Endothelial cell (in vitro differentiated cells): Measurements from ENCODE around the gene NCOA1. TPM values are rescaled to one million over a fixed set of nuclear protein-coding genes. Genes with fewer than 3 reads are reported as not detected.

Experiments used
- DNase-seq: peaks from one replicate; pipeline ENCODE4 v3.0.0; 2021; ENCODE audit warnings: low spot score
- H3K27ac Mint-ChIP-seq: one replicate; pipeline ENCODE4 v1.8.0; 2021; ENCODE audit warnings: mixed read lengths, inconsistent platforms; ENCODE audit not compliant: unreplicated experiment
- H3K27me3 Mint-ChIP-seq: one replicate; pipeline ENCODE4 v1.8.0; 2021; ENCODE audit warnings: mild to moderate bottlenecking, moderate library complexity, mixed read lengths, inconsistent platforms; ENCODE audit not compliant: unreplicated experiment
- H3K36me3 Mint-ChIP-seq: one replicate; pipeline ENCODE4 v1.8.0; 2021; ENCODE audit warnings: mild to moderate bottlenecking, low read depth, mixed read lengths, inconsistent platforms; ENCODE audit not compliant: unreplicated experiment
- H3K4me1 Mint-ChIP-seq: one replicate; pipeline ENCODE4 v1.8.0; 2021; ENCODE audit warnings: mild to moderate bottlenecking, mixed read lengths, inconsistent platforms; ENCODE audit not compliant: unreplicated experiment
- H3K4me3 Mint-ChIP-seq: one replicate; pipeline ENCODE4 v1.8.0; 2021; ENCODE audit warnings: mild to moderate bottlenecking, mixed read lengths, inconsistent platforms; ENCODE audit not compliant: unreplicated experiment
- H3K9me3 Mint-ChIP-seq: one replicate; pipeline ENCODE4 v1.8.0; 2021; ENCODE audit warnings: mixed read lengths, inconsistent platforms; ENCODE audit not compliant: unreplicated experiment
- total RNA-seq: library from RNA; stranded (reverse); fragmentation: NEBNext Ultra II Directional; extraction: Animal tissue kit (Norgen Biotek cat#: 25700); gene quantifications from one replicate; pipeline ENCODE4 v1.2.1, GENCODE V29; 2021; ENCODE audit not compliant: unreplicated experiment
- TF ChIP-seq, protein P1 (sequence below): fragments of 200-600 bp; sonication (generic); IDR thresholded peaks from one replicate; pipeline ENCODE4 v1.5.0; 2021; ENCODE audit warnings: antibody characterized with exemption; ENCODE audit not compliant: unreplicated experiment

Gene NCOA1
- total RNA-seq, 1 donor from 2014 or later, result 47.4 TPM

GRCh38 chr2:24571828-24572442 is 80.9 kb downstream of the NCOA1 start:
- peaks cover 7% of the 10 kb centered on the region for H3K36me3 Mint-ChIP-seq

DNA sequence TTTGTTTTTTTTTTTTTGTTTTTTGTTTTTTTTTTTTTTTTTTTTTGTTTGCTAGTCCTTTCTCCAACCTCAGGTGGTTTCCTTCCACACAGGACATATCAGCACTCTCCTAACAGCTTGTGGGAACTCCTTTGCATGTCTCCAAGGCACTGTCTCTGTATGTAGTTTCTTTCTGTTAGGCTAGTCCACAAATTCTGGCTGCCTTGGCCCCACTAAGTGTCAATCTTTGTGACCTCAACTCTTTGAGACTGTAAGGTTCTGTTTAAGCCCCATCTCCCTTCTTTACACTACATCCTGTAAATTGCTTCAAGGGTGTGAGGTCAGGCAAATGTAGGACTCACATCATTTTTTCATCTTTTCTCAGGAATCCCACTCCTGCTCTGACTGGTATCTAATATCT is 85.1 kb downstream of the NCOA1 start:
- Mint-ChIP-seq H3K4me1 (peaks cover 10% of the 10 kb centered on the region), H3K27ac (no peak overlapping the region), H3K9me3 (no peaks in the 10 kb centered on the region), H3K36me3 (no peaks in the 10 kb centered on the region), H3K27me3 (no peaks in the 10 kb centered on the region), H3K4me3 (no peak overlapping the region)
- no peak for DNase-seq
- TF ChIP-seq, protein P1, sequence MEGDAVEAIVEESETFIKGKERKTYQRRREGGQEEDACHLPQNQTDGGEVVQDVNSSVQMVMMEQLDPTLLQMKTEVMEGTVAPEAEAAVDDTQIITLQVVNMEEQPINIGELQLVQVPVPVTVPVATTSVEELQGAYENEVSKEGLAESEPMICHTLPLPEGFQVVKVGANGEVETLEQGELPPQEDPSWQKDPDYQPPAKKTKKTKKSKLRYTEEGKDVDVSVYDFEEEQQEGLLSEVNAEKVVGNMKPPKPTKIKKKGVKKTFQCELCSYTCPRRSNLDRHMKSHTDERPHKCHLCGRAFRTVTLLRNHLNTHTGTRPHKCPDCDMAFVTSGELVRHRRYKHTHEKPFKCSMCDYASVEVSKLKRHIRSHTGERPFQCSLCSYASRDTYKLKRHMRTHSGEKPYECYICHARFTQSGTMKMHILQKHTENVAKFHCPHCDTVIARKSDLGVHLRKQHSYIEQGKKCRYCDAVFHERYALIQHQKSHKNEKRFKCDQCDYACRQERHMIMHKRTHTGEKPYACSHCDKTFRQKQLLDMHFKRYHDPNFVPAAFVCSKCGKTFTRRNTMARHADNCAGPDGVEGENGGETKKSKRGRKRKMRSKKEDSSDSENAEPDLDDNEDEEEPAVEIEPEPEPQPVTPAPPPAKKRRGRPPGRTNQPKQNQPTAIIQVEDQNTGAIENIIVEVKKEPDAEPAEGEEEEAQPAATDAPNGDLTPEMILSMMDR, result no peak

More at GRCh38 chr2:24571828-24572442, 80.9 kb downstream of the NCOA1 start:
- peaks cover 11% of the 10 kb centered on the region for H3K4me1 Mint-ChIP-seq
- no peak for DNase-seq
- TF ChIP-seq, protein P1, result no peak
- no peaks in the 10 kb centered on the region for H3K27me3 Mint-ChIP-seq
- no peak overlapping the region for H3K4me3 Mint-ChIP-seq
- H3K9me3 Mint-ChIP-seq, result no peaks in the 10 kb centered on the region
- no peak overlapping the region for H3K27ac Mint-ChIP-seq

DNA sequence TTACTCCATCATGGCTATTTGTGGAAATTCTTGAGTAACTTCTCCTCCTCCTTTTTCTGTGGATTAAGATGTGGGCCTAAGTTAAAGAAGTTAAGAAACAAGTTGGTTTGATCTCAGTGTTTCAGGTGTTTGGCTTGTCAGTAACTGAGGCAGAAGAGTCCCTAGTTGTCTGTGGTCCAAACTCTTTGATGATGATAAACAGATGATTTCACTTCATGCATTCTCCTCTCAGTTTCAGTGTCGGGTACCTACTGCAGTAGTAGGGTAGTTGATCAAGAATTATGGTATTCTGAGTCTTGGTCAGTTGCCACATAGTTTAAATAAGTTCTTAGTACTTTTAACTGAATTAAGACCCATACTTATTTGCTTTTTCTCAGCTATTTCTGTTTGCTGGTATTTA is 85.6 kb downstream of the NCOA1 start:
- DNase-seq, result no peak
- Mint-ChIP-seq H3K4me3 (no peak overlapping the region), H3K9me3 (no peaks in the 10 kb centered on the region), H3K27ac (no peak overlapping the region), H3K4me1 (peaks cover 14% of the 10 kb centered on the region), H3K27me3 (no peaks in the 10 kb centered on the region), H3K36me3 (no peaks in the 10 kb centered on the region)
- TF ChIP-seq, protein P1, result no peak

DNA sequence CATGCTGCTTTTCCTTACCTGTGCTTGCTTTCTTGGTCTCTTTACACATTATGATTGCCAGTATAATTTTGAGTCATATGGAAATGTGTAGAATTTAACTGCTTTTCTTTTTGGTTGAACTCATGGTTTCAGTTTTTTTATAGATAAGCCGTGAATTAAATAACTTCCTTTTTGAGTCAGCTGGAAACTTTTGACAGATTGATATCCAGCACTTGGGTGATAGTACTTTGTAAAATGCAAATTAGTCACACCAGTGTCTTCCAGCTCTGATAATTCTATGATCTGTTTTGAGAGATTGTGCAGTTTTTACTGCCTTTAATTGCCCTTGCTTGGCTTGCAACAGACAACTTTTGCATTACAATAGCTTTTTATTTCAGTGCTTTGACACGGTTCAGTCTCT is 86.4 kb downstream of the NCOA1 start:
- Mint-ChIP-seq H3K9me3 (no peaks in the 10 kb centered on the region), H3K4me3 (no peak overlapping the region), H3K27me3 (no peaks in the 10 kb centered on the region), H3K36me3 (no peaks in the 10 kb centered on the region), H3K27ac (no peak overlapping the region), H3K4me1 (peaks cover 14% of the 10 kb centered on the region)
- DNase-seq, result no peak
- TF ChIP-seq, protein P1, result no peak

GRCh38 chr2:24579053-24579803 is 88.2 kb downstream of the NCOA1 start:
- no peaks in the 10 kb centered on the region for H3K27me3 Mint-ChIP-seq
- H3K9me3 Mint-ChIP-seq, result no peaks in the 10 kb centered on the region
- no peak overlapping the region for H3K27ac Mint-ChIP-seq
- no peak overlapping the region for H3K4me3 Mint-ChIP-seq
- no peak for DNase-seq
- peaks cover 14% of the 10 kb centered on the region for H3K4me1 Mint-ChIP-seq
- TF ChIP-seq, protein P1, result no peak
- H3K36me3 Mint-ChIP-seq, result no peaks in the 10 kb centered on the region
